Activated CD4-positive, alpha-beta memory T cell treated with anti-CD3 and anti-CD28 coated beads for 36 hours (primary cell): ENCODE measurements around the gene GMPR2. TPM values are rescaled to one million over a fixed set of nuclear protein-coding genes. Genes with fewer than 3 reads are reported as not detected.
"Not testable (repeated sequence)": the region's sequence is repeated elsewhere in the genome, so short reads cannot be mapped to it uniquely, and the experiment has no call there.

ENCODE experiments used
- CTCF ChIA-PET: fragments of 350-600 bp; sonication (Branson Sonifier 250); formaldehyde crosslinking; loops from one replicate; lab custom pipeline; 2021; ENCODE audit warnings: antibody characterized with exemption, inconsistent platforms; lab: Charles Lee
- POLR2A ChIA-PET: fragments of 350-600 bp; sonication (Branson Sonifier 250); formaldehyde crosslinking; loops from one replicate; lab custom pipeline; 2021; ENCODE audit warnings: antibody characterized with exemption; lab: Charles Lee
- DNase-seq: peaks from one replicate; pipeline ENCODE4 v3.0.0-alpha.2; 2020
- H3K27ac Mint-ChIP-seq: one replicate; pipeline ENCODE4 v1.8.0; 2021; ENCODE audit warnings: mixed read lengths
- H3K27me3 Mint-ChIP-seq: one replicate; pipeline ENCODE4 v1.8.0; 2021; ENCODE audit warnings: mixed read lengths
- H3K36me3 Mint-ChIP-seq: one replicate; pipeline ENCODE4 v1.8.0; 2021; ENCODE audit warnings: mixed read lengths
- H3K4me1 Mint-ChIP-seq: one replicate; pipeline ENCODE4 v1.8.0; 2021; ENCODE audit warnings: low read depth, mixed read lengths
- H3K4me3 Mint-ChIP-seq: one replicate; pipeline ENCODE4 v1.8.0; 2021; ENCODE audit warnings: mild to moderate bottlenecking, mixed read lengths
- H3K9me3 Mint-ChIP-seq: one replicate; pipeline ENCODE4 v1.8.0; 2021; ENCODE audit warnings: mixed read lengths
- intact Hi-C: fragments of 100-400 bp; cut with micrococcal nuclease; formaldehyde crosslinking; loops from one replicate; pipeline ENCODE4 v1.15.1; 2023
- total RNA-seq, 2 experiments: library from RNA; stranded (reverse); gene quantifications; one replicate each; pipeline ENCODE4 v1.2.3, GENCODE V29; 2021

The GMPR2 gene
- total RNA-seq, 2 experiments from 2014 or later, result 56.9 to 64.6 TPM

DNA sequence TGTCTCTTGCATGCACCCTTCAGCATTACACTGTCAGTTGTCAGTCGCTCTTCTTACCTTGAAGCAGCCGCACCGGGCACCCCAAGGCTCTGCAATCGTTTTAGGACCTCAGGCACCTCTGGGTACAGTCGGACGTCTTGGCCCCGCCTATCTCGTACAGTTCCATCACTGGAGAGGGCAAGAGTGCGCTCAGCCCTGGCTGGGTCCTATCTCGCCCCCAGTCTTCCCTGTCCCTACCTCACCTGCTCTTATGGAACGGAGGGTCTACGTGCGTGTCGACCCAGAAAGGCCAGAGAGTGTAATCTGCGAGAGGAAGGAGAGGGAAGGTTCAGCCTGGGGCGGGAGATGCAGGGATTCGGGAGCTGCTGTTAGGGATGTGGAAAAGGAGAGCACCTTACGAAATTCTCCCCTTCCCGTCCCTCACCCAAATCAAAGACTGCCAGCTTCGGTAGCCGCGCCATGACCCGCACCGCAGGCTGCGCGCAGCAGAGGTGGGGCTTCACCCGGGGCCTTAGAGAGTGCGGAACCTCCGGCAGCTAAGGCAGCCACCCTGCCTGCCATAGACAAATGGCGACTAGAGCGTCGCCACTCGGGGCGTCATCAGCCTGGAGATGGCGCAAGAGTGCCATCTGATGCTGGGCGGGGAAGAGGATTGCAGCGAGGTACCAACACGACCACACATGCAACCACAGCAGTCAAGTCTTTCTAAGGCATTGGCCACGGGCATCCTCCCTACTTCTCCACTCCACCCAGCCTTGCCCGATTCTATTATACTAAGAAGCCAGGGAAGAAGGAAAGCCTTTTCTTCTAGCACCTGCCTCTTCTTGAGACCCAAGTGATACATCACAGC is 17.0 kb upstream of the GMPR2 start, which contains the start of gene MDP1:
Gene MDP1, minus strand, starts transcription at position 572 of the 850 bp plus-strand sequence. Its CDS starts 111 bp downstream, at position 461.
- peaks cover 41% of the 10 kb centered on the region for H3K4me1 Mint-ChIP-seq
- peak within 1 kb of the TSS; percentile 94 for H3K27ac Mint-ChIP-seq
- ChIA-PET CTCF (interaction anchor here (0.7 to 4.6 kb wide), 27 partner anchors 8 to 220 kb away, joined by 3 to 39 read pairs (median 4); partner anchors contain the start of genes CIDEB, DCAF11, DHRS1 and IRF9), POLR2A (interaction anchor here (0.6 to 2.6 kb wide), 16 partner anchors 8 to 110 kb away, joined by 3 to 20 read pairs (median 4); partner anchors contain the start of genes CIDEB, DHRS1, GMPR2 and IPO4)
- no peaks in the 10 kb centered on the region for H3K27me3 Mint-ChIP-seq
- H3K4me3 Mint-ChIP-seq, result peak within 1 kb of the TSS; percentile 84
- no peaks in the 10 kb centered on the region for H3K9me3 Mint-ChIP-seq
- H3K36me3 Mint-ChIP-seq, result peaks cover 21% of the 10 kb centered on the region
- intact Hi-C loops, result loop anchor here (1.0 kb wide), 1 partner anchor 82 kb away; no protein-coding TSS in a partner anchor
- DNase-seq, result peak; percentile 92

GRCh38 chr14:24216345-24216699 is 16.4 kb upstream of the GMPR2 start:
- intact Hi-C loops, result loop anchor here (1.0 kb wide), 1 partner anchor 81 kb away; no protein-coding TSS in a partner anchor
- H3K9me3 Mint-ChIP-seq, result no peaks in the 10 kb centered on the region

DNA sequence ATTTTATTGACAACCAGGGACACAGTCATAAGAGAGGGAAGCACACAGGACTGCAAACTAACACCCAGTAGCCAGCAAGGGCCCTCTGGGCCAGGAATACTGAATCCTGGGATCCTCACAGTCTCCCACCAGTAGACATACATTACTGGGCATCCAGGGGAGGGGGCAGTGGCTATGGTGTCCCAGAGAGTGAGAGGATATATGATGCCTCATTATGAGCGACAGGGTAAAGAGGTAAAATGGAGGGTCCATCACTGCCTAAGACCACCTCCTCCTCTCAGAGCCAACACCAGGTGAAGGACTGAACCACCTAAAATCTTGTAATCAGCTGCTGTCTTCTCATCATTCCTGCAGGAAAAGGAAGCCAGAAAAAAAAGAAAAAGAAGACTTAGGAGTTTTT is 15.9 kb upstream of the GMPR2 start:
- not testable (repeated sequence) for H3K27ac Mint-ChIP-seq, DNase-seq, H3K27me3 Mint-ChIP-seq, H3K9me3 Mint-ChIP-seq, H3K4me3 Mint-ChIP-seq
- POLR2A ChIA-PET, result interaction anchor here (1.6 to 2.6 kb wide), 2 partner anchors 21 to 56 kb away, joined by 4 to 20 read pairs; partner anchors contain the start of genes IRF9 and TM9SF1
- Mint-ChIP-seq H3K36me3 (peaks cover 13% of the 10 kb centered on the region), H3K4me1 (peaks cover 35% of the 10 kb centered on the region)
- CTCF ChIA-PET, result interaction anchor here (0.9 to 4.6 kb wide), 5 partner anchors 8 to 91 kb away, joined by 3 to 39 read pairs (median 21); partner anchors contain the start of genes CIDEB, DHRS1, NOP9 and TINF2
- intact Hi-C loops, result loop anchor here (1.0 kb wide), 1 partner anchor 80 kb away; no protein-coding TSS in a partner anchor

More at GRCh38 chr14:24216345-24216699, 16.4 kb upstream of the GMPR2 start:
- no peaks in the 10 kb centered on the region for H3K27me3 Mint-ChIP-seq
- no peak for DNase-seq
- peak overlapping the region; percentile 94 for H3K27ac Mint-ChIP-seq
- peaks cover 18% of the 10 kb centered on the region for H3K36me3 Mint-ChIP-seq
- ChIA-PET POLR2A (interaction anchor here (0.6 to 2.6 kb wide), 12 partner anchors 8 to 94 kb away, joined by 3 to 20 read pairs (median 4); partner anchors contain the start of genes DHRS1, GMPR2, IRF9 and LTB4R2), CTCF (interaction anchor here (0.9 to 4.6 kb wide), 18 partner anchors 8 to 220 kb away, joined by 3 to 39 read pairs (median 6); partner anchors contain the start of genes CIDEB, DHRS1, IRF9 and LTB4R)
- H3K4me3 Mint-ChIP-seq, result peak overlapping the region; percentile 84
- H3K4me1 Mint-ChIP-seq, result peaks cover 41% of the 10 kb centered on the region

GRCh38 chr14:24219080-24219479 is 13.6 kb upstream of the GMPR2 start:
- Mint-ChIP-seq H3K36me3 (peaks cover 5% of the 10 kb centered on the region), H3K27me3 (no peaks in the 10 kb centered on the region), H3K4me1 (peaks cover 20% of the 10 kb centered on the region), H3K27ac (no peak overlapping the region), H3K9me3 (no peaks in the 10 kb centered on the region), H3K4me3 (no peak overlapping the region)
- ChIA-PET POLR2A (interaction anchor here (1.7 kb wide), 1 partner anchor 24 kb away, joined by 7 read pairs; the partner anchor contains the start of gene TM9SF1), CTCF (interaction anchor here (1.1 to 1.9 kb wide), 6 partner anchors 9 to 89 kb away, joined by 3 to 9 read pairs (median 6); partner anchors contain the start of genes CIDEB, RABGGTA and TINF2)
- intact Hi-C loops, result no loop called here
- no peak for DNase-seq

DNA sequence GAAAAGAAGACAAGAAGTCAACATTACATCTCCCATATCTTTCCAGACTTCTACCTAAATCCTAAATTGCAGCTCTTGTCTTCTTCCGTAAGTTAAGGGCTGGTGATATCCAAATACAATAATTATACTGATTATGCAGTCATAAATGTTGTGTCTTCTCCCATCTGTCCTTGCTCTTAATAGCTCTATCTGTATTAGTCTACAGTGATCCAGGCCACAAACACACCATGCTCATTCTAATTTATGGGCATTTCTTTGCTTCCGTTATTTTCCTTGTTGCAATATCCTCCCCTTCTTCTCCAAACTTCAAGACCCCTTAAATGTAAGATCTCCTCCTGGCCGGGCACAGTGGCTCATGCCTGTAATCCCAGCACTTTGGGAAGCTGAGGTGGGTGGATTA is 13.2 kb upstream of the GMPR2 start:
- H3K36me3 Mint-ChIP-seq, result peaks cover 7% of the 10 kb centered on the region
- no peaks in the 10 kb centered on the region for H3K27me3 Mint-ChIP-seq
- ChIA-PET CTCF (interaction anchor here (0.5 to 1.9 kb wide), 9 partner anchors 9 to 218 kb away, joined by 3 to 9 read pairs (median 4); partner anchors contain the start of genes CIDEB, RABGGTA and TINF2), POLR2A (interaction anchor here (1.7 kb wide), 1 partner anchor 24 kb away, joined by 7 read pairs; the partner anchor contains the start of gene TM9SF1)
- H3K4me1 Mint-ChIP-seq, result peaks cover 17% of the 10 kb centered on the region
- H3K9me3 Mint-ChIP-seq, result no peaks in the 10 kb centered on the region
- intact Hi-C loops, result no loop called here
- no peak overlapping the region for H3K4me3 Mint-ChIP-seq
- no peak overlapping the region for H3K27ac Mint-ChIP-seq
- no peak for DNase-seq

DNA sequence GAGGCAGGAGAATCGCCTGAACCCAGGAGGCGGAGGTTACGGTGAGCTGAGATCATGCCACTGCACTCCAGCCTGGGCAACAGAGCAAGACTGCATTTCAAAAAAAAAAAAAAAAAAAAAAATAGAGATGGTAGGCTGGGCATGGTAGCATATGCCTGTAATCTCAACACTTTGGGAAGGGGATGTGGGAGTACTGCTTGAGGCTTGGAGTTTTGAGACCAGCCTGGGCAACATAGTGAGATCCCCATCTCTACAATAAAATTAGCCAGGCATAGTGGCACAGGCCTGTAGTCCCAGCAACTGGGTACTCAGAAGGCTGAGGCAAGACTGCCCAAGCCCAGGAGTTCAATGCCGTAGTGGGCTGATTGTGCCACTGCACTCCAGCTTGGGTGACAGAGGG is 9.7 kb upstream of the GMPR2 start:
- H3K4me3 Mint-ChIP-seq, DNase-seq, H3K36me3 Mint-ChIP-seq, CTCF ChIA-PET, H3K9me3 Mint-ChIP-seq, intact Hi-C loops, H3K27me3 Mint-ChIP-seq, H3K27ac Mint-ChIP-seq: not testable (repeated sequence)
- H3K4me1 Mint-ChIP-seq, result peaks cover 18% of the 10 kb centered on the region
- POLR2A ChIA-PET, result interaction anchor here (0.6 kb wide), 1 partner anchor 62 kb away, joined by 4 read pairs; the partner anchor contains the start of gene IRF9

DNA sequence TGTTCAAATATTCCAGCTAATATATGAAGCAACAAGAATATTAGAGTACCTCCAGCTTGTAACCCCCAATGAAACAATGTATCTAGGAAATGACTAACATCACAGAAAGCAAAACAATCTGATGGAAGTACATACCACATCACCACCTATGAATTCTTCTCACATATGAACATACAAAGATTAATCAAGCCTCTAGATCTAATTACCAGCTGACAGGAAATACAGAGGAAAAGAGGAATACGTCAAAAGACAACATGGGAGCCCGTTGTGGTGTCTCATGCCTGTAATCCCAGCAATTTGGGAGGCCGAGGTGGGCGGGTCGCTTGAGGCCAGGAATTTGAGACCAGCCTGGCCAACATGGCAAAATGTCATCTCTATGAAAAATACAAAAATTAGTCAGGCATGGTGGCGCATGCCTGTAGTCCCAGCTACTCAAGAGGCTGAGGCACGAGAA is 8.1 kb upstream of the GMPR2 start:
- peak overlapping the region; percentile 35 for H3K27ac Mint-ChIP-seq

DNA sequence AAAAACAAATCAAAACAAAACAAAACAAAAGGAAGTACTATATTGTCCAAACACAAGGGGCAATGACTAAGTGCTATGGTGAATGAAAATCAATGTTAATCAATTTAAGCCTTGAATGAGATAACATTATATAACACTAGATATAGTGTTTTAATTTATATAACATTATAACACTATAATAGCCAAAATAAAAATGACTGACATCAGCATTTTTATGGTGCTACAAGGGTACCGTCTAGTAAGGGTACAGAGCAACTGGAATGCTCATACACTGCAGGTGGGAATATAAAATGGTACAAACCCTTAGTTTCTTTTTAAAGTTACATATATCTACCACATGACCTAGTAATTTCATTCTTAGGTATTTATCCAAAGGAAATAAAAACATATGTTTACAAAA is 6.3 kb upstream of the GMPR2 start:
- H3K27me3 Mint-ChIP-seq, result no peaks in the 10 kb centered on the region
- peaks cover 37% of the 10 kb centered on the region for H3K4me1 Mint-ChIP-seq
- no peaks in the 10 kb centered on the region for H3K9me3 Mint-ChIP-seq
- no peak overlapping the region for H3K27ac Mint-ChIP-seq
- H3K4me3 Mint-ChIP-seq, result no peak overlapping the region
- DNase-seq, result no peak
- intact Hi-C loops, result no loop called here
- POLR2A ChIA-PET, result no interaction called here
- CTCF ChIA-PET, result no interaction called here
- peaks cover 14% of the 10 kb centered on the region for H3K36me3 Mint-ChIP-seq

More for the DNA sequence above, 8.1 kb upstream of the GMPR2 start:
- intact Hi-C loops, result no loop called here
- CTCF ChIA-PET, result interaction anchor here (1.4 to 1.6 kb wide), 2 partner anchors 9 to 84 kb away, joined by 3 to 8 read pairs; partner anchors contain the start of genes CIDEB and MDP1
- H3K27me3 Mint-ChIP-seq, result no peaks in the 10 kb centered on the region
- peaks cover 13% of the 10 kb centered on the region for H3K36me3 Mint-ChIP-seq
- H3K9me3 Mint-ChIP-seq, result no peaks in the 10 kb centered on the region
- POLR2A ChIA-PET, result interaction anchor here (1.1 to 1.3 kb wide), 2 partner anchors 9 to 11 kb away, joined by 3 read pairs; partner anchors contain the start of genes CHMP4A and MDP1
- H3K4me1 Mint-ChIP-seq, result peaks cover 25% of the 10 kb centered on the region
- no peak for DNase-seq
- no peak overlapping the region for H3K4me3 Mint-ChIP-seq

DNA sequence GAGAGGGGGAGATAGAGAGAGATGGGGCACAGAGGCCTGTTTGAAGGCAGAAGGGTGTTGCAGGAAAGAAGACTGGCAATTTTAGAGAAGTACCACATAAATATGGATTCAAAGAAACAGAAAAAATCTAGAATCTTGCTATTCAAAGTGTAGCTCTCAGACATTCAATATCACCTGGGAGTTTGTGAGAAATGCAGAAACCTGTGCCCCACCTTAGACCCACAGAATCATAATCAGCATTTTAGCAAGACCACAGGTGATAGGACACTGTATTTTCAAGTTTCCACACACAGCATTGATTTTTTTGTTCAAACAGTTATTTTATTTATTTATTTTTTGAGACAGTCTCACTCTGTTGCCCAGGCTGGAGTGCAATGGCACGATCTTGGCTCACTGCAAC is 3.8 kb upstream of the GMPR2 start:
- intact Hi-C loops, result no loop called here
- Mint-ChIP-seq H3K4me3 (no peak overlapping the region), H3K27ac (no peak overlapping the region), H3K36me3 (peaks cover 17% of the 10 kb centered on the region), H3K9me3 (no peaks in the 10 kb centered on the region), H3K4me1 (peaks cover 43% of the 10 kb centered on the region), H3K27me3 (no peaks in the 10 kb centered on the region)
- ChIA-PET CTCF (interaction anchor here (1.0 to 2.2 kb wide), 3 partner anchors 9 to 68 kb away, joined by 3 to 7 read pairs (median 4); partner anchors contain the start of gene MDP1), POLR2A (no interaction called here)
- no peak for DNase-seq

- ChIA-PET CTCF (interaction anchor here (0.6 to 1.7 kb wide), 6 partner anchors 11 to 80 kb away, joined by 3 to 7 read pairs (median 6); partner anchors contain the start of genes LTB4R, MDP1 and TINF2), POLR2A (interaction anchor here (0.8 kb wide), 1 partner anchor 16 kb away, joined by 3 read pairs; the partner anchor contains the start of gene MDP1)
- intact Hi-C loops, result loop anchor here (1.0 to 2.0 kb wide), 9 partner anchors 11 to 211 kb away; partner anchors contain the start of genes CARMIL3, CHMP4A, IPO4 and IRF9
- peak; percentile 51 for DNase-seq
- Mint-ChIP-seq H3K27me3 (no peaks in the 10 kb centered on the region), H3K36me3 (peaks cover 32% of the 10 kb centered on the region), H3K4me1 (peaks cover 58% of the 10 kb centered on the region), H3K27ac (peak overlapping the region; percentile 90), H3K9me3 (no peaks in the 10 kb centered on the region), H3K4me3 (peak overlapping the region; percentile 93)
These were observed 1.2 kb upstream of the GMPR2 start for GRCh38 chr14:24231263-24232120.
